Stromal cell of bone marrow (primary cell): ENCODE data around the gene POLR3H.
A peak's percentile ranks its signal among the peaks of the same experiment; 100 is the strongest.
"Not testable (repeated sequence)": the region's sequence is repeated elsewhere in the genome, so short reads cannot be mapped to it uniquely, and the experiment has no call there.

Experiments
- DNase-seq: peaks from one replicate; pipeline ENCODE4 v3.0.0-alpha.2; 2012; ENCODE audit warnings: low read depth

POLR3H gene, protein sequence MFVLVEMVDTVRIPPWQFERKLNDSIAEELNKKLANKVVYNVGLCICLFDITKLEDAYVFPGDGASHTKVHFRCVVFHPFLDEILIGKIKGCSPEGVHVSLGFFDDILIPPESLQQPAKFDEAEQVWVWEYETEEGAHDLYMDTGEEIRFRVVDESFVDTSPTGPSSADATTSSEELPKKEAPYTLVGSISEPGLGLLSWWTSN

DNA sequence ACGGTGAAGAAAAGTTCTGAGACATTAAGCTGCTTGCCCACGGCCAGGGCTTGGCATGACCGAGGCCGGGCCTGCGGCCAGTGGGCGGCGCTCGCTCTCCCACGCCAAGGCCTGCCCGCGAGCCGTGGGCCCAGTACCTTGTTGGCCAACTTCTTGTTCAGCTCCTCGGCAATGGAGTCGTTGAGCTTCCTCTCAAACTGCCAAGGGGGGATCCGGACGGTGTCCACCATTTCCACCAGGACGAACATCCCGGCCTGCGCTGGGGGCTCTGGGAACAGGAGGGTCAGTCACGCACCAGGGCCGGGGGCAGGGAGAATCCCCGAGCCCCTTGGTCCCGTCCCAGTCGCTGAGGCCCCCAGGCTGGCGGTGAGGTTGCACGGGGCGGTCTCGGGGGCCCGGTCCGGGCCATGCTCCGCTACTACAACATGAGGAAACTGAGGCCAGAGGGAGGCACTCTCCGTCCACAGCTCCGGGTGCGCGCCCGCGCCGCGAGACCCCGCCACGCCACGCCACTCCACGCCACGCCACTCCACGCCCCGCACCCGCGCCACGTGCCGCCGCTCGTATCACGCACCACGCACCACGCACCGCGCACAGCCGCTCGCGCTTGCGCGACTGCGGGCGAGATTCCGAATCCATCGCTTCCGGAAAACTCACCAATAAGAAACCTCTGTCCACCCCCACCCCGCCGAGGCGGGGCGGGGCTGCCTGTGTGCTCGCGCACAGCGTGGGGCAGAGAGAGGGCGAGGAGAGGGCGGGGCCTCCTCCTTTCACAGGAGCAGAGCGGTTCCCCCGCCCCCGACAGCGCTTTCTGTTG lies at the start of gene POLR3H:
POLR3H (minus strand) TSS at position 617 of the 817 bp plus-strand sequence; CDS start at position 248, 369 bp downstream.
- DNase-seq: peak; percentile 97

GRCh38 chr22:41593336-41593960 lies 49.2 kb upstream of the POLR3H start:
- DNase-seq: not testable (repeated sequence)

DNA sequence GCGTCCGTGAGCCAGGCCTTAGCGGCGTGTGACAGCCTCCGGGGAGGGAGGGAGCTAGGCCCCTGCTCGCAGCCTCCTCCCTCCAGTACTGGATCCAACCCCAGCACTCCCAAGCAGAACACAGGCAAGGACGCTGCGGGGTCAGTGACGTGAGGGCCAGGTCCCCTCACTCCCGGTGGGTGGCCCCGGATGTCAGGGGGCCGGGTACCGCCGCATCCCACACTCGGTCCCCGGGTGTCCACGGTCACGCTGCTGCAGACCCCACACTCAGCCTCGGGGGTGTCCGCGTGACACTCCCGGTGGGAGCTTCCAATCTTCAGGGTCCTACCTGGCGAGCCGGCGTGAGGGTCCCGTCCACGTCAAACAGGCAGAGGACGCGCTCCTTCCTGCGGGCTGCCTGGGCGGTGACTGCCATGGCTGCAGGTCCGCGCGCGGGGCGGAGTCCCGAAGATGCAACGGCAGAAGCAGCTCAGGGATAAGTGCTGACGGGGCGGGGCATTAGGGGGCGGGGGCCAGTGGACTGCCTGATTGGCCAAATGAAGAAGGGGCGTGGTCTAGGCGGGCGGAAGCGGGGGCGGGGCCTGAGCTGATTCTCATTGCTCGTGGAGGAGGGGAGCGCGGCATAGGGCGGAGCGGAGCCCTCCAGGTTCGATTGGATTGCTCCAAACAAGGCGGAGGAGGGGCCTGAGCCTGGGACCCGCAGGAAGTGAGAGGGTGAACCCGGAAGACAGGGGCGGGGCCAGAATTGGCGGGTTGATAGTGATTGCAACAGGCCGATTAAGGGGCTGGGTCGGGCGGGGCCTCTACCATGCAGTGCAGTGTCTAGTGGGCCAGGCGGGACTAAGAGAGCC lies 45.3 kb upstream of the POLR3H start, which contains the start of gene PMM1:
PMM1 (minus strand) TSS at position 450 of the 851 bp plus-strand sequence; CDS start at position 415, 35 bp downstream.
- DNase-seq: peak; percentile 99

DNA sequence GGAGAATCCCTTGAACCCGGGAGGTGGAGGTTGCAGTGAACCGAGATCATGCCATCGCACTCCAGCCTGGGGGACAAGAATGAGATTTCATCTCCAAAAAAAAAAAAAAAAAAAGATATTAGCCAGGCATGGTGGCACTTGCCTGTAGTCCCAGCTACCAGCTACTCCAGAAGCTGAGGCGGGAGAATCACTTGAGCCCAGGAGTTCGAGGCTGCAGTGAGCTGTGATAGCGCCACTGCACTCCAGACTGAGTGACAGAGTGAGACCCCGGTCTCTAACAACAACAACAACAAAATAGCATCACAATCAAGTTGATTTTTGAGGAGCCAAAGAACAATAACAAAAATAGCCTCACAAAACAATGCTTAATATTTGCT lies 43.1 kb upstream of the POLR3H start:
- DNase-seq: no peak

- DNase-seq: no peak
Measured at GRCh38 chr22:41585898-41586297, 41.6 kb upstream of the POLR3H start.

GRCh38 chr22:41584881-41585280 lies 40.6 kb upstream of the POLR3H start:
- no peak for DNase-seq

DNA sequence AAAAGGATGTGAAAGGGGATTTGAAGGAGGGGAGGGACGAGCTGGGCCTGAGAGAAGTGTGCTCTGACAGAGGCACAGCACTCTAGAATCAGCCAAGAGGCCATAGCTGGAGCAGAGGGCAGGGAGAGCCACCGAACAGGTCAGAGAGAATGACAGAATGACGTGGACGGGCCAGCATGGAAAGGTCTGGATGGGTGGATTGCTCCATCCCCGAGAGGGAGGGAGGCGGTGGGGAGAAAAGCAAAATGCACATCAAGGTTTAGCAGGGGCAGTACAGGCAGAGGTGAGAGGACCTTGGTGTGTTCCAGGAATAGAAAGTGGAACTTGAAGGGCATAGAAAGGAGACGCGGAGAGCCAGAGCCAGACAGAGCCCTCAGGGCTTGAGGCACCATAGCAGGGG lies 38.4 kb upstream of the POLR3H start:
- no peak for DNase-seq

GRCh38 chr22:41579997-41580355 lies 35.7 kb upstream of the POLR3H start:
- no peak for DNase-seq

GRCh38 chr22:41579297-41579996 lies 35.2 kb upstream of the POLR3H start:
- no peak for DNase-seq

GRCh38 chr22:41578818-41579217 lies 34.5 kb upstream of the POLR3H start:
- DNase-seq: no peak

- no peak for DNase-seq
Measured at GRCh38 chr22:41578114-41578513, 33.8 kb upstream of the POLR3H start.

DNA sequence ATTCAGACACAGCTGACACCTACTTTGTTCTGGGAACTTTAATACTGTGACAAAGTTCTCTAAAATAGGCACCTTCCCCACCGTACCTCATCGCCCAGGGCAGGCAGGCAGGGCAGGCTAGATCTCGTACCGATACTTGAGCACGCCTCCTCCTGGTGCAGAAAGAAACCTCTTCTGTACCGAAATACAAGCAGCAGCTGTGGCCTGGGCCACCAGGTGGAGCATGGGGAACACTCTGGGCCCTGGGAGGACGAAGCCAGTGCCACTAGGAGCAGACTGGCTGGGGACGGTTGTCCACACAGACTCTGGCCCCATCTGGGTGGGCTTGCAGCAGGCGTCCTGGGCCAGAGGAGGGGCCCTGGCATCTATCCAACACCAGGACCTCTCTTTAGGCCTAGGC lies 32.6 kb upstream of the POLR3H start:
- no peak for DNase-seq

- no peak for DNase-seq
Measured at GRCh38 chr22:41575533-41575932, 31.3 kb upstream of the POLR3H start.

GRCh38 chr22:41574847-41575381 lies 30.6 kb upstream of the POLR3H start:
- no peak for DNase-seq

GRCh38 chr22:41573677-41574076 lies 29.4 kb upstream of the POLR3H start:
- no peak for DNase-seq

GRCh38 chr22:41572305-41572704 lies 28.0 kb upstream of the POLR3H start:
- DNase-seq: not testable (repeated sequence)

DNA sequence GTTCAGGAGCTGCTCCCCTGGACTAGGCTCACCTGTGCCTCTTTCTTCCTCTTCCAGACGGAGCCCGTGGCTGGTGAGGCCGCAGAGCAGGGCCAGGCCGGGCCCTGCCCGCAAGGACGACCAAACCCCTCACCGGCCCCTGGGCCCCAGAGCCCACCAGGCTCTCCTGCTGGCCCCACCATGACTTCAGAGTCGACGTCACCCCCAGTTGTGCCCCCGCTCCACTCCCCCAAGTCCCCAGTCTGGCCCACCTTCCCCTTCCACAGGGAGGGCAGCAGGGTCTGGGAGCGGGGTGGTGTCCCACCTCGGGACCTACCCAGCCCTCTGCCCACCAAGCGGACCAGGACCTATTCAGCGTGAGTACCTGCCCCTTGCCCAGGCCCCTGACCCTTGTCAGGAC lies 27.5 kb upstream of the POLR3H start:
- DNase-seq: no peak

DNA sequence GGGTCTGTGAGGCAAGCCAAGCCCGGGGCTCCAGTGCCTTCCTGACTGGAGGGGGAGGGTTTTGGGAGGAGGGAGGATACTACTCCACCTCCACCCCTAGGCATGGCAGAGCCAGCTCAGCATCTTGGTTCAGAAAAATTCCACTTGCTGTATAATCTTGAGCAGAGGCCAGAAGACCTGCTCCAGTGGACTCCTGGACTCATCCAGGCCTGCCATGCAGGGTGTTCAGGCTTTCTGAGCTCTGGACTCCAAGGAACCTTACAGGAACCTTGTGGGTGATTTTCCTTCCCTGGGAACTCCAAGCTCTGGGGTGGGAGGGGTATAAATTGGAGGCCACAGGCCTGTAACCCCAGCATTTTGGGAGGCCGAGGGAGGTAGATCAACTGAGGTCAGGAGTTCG lies 26.0 kb upstream of the POLR3H start:
- no peak for DNase-seq

- DNase-seq: no peak
Measured at GRCh38 chr22:41568811-41569210, 24.5 kb upstream of the POLR3H start.

GRCh38 chr22:41567512-41567768 lies 23.2 kb upstream of the POLR3H start:
- no peak for DNase-seq

- DNase-seq: peak; percentile 64
Measured at GRCh38 chr22:41565403-41566054, 21.3 kb upstream of the POLR3H start.
